ENCODE results near the gene PWWP2A.
"Not testable (repeated sequence)": the region's sequence is repeated elsewhere in the genome, so short reads cannot be mapped to it uniquely, and the experiment has no call there.

The PWWP2A gene

DNA sequence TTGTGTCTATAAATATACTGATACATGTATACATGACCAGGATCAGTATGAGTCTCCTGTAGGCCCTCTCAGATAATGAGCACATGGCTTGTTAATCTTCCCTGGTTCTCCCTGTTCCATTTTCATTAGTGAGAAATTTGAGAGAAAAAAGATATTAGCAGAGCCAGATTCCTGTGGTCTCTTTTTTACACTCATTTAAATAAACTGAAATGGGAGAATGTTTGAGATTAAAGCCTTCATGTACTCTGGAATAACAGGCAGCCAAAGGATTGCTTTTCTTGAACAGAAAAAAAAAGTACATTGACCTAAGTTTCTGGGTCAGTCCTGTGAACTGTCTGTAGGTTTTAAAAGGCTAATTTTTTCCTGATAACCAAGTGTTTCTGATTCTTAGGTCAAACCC is 44.2 kb downstream of the PWWP2A start:
- no peak for DNase-seq

DNA sequence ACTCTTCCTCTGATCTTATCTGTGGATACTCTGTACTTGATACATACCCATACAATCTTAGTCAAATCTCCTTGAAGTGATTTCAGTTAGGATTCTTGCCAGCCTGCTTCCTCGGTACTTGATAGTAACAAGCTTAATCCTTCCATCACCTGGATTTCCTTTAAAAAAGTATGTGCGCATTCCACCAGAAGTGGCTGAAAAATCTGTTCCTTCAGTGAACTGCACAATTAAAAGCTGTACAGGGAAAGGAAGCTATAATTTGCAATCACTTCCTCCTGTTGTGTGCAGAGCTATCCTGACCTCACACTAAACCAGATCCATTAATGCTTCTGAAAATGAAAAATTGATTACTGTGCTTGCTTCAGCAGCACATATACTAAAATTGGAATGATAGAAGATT is 47.3 kb downstream of the PWWP2A start:
- no peak for DNase-seq

DNA sequence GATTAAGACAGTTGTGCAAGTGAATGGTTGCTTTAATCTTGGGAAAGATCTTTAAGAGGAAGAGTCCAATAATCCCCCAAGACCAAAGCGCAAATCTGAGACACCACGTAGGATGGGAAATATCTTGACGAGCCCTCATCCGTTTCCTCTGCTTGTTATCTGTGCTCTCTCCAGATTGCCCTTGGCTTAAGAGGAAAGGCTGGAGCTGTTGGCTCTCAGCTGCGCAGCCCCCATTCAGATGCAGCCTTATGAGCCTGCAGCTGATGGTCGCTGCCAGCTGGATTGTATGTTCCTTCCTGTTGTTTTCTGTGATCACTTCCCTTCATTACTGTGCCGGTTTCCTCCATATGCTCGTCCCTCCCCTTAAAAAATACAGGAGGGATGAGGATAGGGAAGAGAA is 47.7 kb downstream of the PWWP2A start:
- DNase-seq: no peak

DNA sequence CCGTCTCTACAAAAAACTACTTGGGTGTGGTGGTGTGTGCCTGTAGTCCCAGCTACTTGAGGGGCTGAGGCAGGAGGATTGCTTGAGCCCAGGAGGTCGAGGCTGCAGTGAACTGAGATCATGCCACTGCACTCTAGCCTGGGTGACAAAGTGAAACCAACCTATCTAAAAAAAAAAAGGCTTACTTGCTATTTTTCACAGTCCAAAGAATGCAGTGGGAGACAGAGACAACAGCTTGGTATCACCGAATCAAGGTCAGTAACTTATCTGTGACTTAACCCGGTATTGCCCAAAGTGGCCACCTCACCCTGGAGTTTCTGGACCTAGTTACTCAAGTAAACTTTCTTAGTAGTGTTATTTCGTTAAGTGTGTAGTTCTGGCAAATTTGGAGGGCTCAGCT is 50.1 kb downstream of the PWWP2A start:
- not testable (repeated sequence) for DNase-seq

DNA sequence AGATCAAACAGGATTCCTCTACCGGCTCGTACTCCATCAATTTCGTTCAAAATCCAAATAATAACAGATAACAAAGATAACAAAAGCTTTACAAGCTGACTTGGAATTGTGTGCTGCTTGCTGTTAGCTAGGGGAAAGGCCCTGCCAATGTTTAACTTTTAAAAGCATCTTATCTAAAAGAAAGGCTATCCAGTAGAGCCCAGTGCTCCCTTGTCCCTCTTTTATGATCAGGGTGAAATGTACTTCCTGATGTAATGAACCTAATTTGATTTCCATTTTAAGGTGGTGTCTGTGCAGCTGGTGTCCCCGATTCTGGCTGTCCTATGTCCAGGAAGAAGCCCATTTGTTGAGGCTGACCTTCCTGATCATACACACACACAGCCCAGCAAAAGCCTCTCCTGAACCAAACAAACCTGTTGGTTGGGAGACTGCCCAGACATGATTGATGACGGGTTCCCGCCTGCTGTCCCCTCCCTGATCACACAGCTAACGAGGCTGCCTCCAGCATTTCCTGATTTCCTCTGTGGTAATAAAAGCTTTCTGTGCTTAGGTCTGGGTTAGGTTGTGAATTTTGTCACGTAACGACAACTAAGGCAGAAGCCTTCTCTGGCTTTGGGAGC is 54.1 kb downstream of the PWWP2A start:
- DNase-seq: no peak

DNA sequence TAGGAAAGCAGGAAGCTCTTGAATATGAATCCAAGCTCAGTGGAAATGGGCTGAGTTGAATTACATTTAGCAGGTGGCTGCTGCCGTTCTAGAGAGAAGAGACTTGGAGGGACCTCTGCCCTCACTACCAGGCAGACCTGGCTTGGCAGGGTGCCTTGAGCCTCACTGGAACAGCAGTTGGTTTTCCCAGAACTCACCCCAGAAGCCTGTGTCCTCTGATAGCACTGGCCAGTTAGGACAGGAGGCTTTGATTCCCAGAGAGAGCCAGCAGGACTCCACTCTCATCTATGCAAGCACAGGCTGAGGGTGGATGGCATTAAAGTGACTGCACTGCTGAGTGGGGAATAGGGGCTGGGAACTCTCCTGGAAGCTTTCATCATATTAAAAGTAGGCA is 54.8 kb downstream of the PWWP2A start:
- DNase-seq: no peak

DNA sequence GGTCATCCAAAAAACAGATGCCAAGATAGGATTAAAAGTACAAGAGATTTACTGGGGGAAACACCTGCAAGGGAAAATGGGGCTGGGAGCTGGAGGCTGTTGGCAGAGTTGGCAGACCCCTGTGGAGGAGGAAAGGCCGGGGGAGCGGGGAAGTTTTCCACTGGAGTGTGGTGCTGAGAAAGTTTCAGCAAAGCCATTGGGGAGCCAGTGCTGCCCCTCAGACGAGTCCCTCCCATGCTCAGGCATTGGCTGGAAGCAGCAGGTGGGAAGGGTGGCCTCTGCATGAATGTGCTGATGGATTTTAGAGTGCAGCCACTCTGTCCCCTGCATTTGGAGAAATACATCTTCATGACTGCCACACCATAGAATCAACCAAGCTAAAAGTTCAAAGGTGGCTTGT is 57.5 kb downstream of the PWWP2A start:
- no peak for DNase-seq

DNA sequence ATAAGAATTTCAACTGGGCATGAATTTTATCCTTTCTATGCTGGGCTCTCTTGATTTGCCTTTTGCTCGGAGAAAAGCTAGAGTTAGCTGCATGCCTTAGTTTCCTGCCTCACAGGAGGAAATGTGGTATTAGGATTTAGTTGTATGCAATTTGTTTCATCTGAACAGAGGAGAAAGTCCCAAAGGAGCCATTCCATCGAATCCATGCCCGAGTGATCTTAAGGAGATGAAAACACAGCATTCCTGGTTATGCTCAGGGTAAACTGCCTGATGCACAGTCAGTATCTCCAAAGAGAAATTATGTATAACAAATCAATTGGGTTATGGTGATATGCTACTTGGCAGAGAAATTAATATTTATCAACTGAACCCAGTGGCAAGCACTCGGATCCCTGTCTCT is 59.2 kb downstream of the PWWP2A start:
- DNase-seq: no peak

DNA sequence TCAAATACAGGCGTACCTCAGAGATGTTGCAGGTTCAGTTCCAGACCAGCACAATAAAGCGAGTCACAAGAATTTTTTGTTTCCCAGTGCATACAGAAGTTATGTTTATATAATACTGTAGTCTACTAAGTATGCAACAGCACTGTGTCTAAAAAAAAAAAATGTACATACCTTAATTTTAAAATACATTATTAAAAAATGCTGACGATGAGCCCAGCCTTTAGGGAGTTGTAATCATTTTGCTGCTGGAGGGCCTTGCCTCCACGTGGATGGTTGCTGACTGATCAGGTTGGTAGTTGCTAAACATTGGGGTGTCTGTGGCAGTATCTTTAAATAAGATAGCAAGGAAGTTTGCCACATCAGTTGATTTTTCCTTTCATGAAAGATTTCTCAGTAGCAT is 62.0 kb downstream of the PWWP2A start:
- no peak for DNase-seq

DNA sequence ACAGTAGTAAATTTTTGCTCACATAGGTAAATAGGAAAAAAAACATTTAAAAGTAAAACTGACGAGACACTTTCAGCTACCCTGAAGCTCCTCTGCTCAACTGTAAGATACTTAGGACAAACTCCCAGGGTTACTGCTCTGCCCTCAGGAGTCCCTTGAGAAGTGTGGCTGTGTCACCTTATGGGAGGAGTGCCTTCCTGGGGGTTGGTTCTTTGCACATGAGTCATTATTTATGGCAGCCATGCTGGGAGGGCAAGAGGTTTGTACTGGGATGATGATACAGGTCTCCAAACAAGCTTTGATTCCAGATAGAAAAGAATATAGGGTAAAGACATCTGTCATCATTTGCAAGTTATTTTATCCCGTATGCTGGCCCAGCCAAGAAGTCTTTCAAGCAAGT is 64.4 kb downstream of the PWWP2A start:
- no peak for DNase-seq

DNA sequence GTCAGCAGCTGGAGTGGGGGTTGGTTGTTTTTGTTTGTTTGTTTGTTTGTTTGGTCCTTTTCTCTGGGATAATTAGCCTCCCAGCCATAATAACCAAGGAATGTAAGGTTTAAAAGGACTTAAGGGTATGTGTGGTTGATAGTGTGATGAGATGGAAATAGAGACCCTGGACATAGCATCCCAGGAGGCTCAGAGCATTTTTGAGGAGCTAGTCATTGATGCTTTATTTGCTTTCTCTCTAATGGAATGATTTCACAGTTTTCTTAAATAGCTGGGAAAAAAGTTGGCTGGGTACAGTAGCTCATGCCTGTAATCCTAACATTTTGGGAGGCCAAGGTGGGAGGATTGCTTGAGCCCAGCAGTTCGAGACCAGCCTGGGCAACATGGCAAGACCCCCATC is 65.2 kb downstream of the PWWP2A start:
- DNase-seq: no peak

DNA sequence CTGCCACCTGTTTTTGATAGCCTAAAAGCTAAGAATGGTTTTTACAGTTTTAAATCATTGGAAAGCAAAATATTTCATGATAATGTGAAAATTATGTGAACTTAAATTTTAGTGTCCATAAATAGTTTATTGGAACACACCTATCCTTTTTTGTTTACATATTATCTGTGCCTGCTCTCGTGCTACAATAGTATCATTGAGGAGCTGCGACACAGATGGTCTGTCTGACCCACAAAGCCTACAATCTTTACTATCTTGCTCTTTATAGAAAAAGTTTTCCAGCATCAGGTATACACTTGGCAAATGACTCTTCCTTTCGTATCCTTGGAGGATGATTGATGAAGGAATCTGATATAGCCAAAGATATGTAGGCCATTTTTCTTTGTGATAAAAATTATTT is 70.2 kb downstream of the PWWP2A start:
- DNase-seq: no peak

DNA sequence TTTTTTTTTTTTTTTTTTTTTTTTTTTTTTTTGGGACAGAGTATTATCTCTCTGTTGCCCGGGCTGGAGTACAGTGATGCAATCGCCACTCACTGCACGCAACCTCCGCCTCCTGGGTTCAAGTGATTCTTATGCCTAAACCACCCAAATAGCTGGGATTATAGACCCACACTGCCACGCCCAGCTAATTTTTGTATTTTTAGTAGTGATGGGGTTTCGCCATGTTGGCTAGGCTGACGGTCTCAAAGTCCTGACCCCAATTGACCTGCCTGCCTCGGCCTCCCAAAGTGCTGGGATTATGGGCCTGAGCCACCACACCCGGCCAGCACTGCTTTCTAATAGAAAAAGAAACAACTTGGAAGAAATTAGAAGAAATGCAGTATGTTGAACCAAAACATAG is 71.1 kb downstream of the PWWP2A start:
- DNase-seq: no peak

DNA sequence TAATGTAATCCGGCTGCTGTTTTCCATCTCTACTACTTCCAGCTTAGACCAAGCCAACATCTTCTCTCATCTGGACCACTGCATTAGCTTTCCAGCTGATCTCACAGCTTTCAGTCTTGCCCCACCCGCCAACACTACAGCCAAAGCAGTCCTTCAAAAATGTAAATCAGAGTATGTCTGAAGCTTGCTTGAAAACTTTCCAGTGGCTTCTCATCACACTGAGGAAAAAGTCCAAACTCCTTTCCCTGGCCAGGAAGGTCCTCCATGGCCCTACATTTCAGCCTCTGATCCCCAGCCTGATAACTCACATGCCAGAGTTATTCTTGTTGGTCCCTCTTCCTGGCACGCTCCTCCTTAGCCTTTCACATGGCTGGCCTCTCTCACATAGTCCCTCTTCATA is 71.8 kb downstream of the PWWP2A start:
- DNase-seq: no peak

DNA sequence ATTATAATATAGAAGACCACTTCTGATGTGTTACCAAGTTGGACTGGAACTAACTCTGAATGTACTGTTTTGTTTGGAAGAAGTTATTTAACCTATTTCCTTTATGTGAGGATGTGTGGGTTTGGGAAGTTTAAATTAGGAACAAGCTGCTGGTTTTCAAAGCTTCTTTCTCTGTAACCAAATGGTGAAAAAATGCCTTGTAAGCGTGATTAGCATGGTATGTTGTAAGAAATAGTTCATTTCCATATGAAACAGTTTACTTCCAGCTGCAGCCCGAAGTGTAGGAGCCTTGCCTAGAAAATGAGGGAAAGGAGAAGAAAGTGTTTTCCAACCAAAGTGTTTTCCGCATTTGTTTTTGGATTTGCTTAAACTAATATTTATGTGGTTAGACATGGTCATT is 74.3 kb downstream of the PWWP2A start:
- DNase-seq: no peak

DNA sequence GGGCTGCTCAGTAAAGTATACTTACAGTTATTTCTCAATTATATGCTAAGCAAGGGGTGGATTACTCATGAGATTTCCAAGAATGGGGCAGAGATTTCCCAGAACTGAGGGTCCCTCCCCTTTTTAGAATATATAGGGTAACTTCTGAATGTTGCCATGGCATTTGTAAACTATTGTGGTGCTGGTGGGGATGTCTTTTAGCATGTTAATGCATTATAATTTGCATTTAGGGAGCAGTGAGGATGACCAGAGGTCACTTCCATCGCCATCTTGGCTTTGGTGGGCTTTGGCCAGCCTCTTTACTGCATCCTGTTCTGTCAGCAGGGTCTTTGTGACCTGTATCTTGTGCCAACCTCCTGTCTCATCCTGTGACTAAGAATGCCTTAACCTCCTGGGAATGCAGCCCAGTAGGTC is 74.9 kb downstream of the PWWP2A start:
- no peak for DNase-seq

DNA sequence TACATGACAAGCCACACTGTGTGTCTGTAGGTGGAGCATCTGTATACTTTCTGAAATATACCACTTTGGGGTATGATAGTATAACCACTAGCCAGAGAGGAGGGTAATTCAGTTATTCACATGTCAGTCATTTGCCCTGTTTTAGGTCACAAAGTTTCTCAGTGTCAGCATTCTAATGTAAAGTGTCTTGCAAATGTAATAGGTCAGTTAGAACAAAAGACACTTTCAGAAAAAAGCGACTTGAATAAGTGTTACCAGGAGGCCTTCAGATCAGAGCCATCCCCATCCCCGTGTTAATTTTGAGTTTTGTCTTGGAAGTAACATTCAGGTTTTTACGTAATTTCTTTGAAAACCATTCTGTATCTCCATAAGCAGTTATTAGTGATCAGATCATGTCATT is 76.6 kb downstream of the PWWP2A start:
- no peak for DNase-seq

Data from activated effector memory CD4-positive, alpha-beta T cell treated with anti-CD3 and anti-CD28 coated beads, Interleukin-2, amount 50 U/mL, for 16 hours (primary cell).